ENCODE measurements around the gene CA12. TPM values are rescaled to one million over a fixed set of nuclear protein-coding genes. Genes with fewer than 3 reads are reported as not detected.

Gene CA12
- total and polyA plus RNA-seq, 4 donors, result 2.7 to 29.7 (median 7.8) TPM

- ATAC-seq (ENCODE audit: low FRiP score), result peak; percentile 38
- no peak overlapping the region for H3K4me3 ChIP-seq (ENCODE audit: low read length in 2 of 2)
- no peak for DNase-seq
- H3K27me3 ChIP-seq (ENCODE audit: control insufficient read depth in 1 of 2, insufficient read depth in 2 of 2, low read length in 1 of 2), result no peaks in the 10 kb centered on the region
- peaks cover 5 to 6% of the 10 kb centered on the region in 2 donors for H3K4me1 ChIP-seq (ENCODE audit: control insufficient read depth in 1 of 2, insufficient read depth in 2 of 2, low read length in 2 of 2)
- no peaks in the 10 kb centered on the region for H3K9me3 ChIP-seq (ENCODE audit: control insufficient read depth, low read length)
- intact Hi-C loops (cut with DNase I), result no loop called here
- peak overlapping the region; percentile 84 to 100 for H3K27ac ChIP-seq (ENCODE audit: low read depth in 1 of 2, low read length in 2 of 2)
- H3K36me3 ChIP-seq (ENCODE audit: control insufficient read depth in 1 of 2, insufficient read depth in 2 of 2, low read length in 1 of 2), result peaks cover 2% of the 10 kb centered on the region in 2 donors
Observed at GRCh38 chr15:63291507-63291906, 90.1 kb downstream of the CA12 start.

DNA sequence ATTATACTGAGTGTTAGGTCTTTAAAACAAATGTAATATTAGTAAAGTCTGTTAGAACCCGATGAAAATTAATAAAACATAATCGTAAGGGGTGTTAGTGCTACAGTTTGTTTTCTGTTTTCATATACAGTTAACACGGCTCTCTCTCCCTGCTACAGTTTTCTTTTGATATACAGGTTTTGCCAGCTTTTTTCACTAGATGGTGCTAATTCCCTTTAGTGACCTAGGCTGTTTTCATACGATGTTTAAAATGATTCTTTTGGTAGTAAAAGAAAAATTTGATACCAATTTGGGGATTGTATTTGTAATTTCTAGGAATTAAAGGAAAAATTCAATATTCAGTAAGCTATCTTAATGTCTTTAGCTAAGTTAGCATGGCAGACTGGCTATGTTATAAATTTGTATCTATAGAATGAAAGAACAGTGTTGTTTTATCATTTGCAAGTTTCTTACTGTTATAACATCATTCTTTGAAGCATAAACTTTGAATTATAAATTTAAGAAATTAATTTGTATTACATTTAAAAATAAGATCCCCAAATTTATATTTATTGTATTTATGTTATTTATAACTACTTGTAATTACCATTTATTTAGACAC lies 92.8 kb downstream of the CA12 start:
- Histone ChIP-seq H3K36me3 (ENCODE audit: control insufficient read depth in 1 of 2, insufficient read depth in 2 of 2, low read length in 1 of 2) (peaks cover 2% of the 10 kb centered on the region in 2 donors), H3K4me1 (ENCODE audit: control insufficient read depth in 1 of 2, insufficient read depth in 2 of 2, low read length in 2 of 2) (peaks cover 5 to 6% of the 10 kb centered on the region in 2 donors), H3K27ac (ENCODE audit: low read depth in 1 of 2, low read length in 2 of 2) (no peak overlapping the region), H3K27me3 (ENCODE audit: control insufficient read depth in 1 of 2, insufficient read depth in 2 of 2, low read length in 1 of 2) (no peaks in the 10 kb centered on the region), H3K9me3 (ENCODE audit: control insufficient read depth, low read length) (no peaks in the 10 kb centered on the region), H3K4me3 (ENCODE audit: low read length in 2 of 2) (no peak overlapping the region)
- DNase-seq (no peak), ATAC-seq (ENCODE audit: low FRiP score) (peak; percentile 86)
- intact Hi-C loops (cut with DNase I), result loop anchor here (2.0 to 5.0 kb wide), 2 partner anchors 114 to 308 kb away; partner anchors contain the start of gene FBXL22 (in 1 of the 2)
- 2 to 4% methylated on average over 4 of the region's 4 CpGs for WGBS, 2 donors

DNA sequence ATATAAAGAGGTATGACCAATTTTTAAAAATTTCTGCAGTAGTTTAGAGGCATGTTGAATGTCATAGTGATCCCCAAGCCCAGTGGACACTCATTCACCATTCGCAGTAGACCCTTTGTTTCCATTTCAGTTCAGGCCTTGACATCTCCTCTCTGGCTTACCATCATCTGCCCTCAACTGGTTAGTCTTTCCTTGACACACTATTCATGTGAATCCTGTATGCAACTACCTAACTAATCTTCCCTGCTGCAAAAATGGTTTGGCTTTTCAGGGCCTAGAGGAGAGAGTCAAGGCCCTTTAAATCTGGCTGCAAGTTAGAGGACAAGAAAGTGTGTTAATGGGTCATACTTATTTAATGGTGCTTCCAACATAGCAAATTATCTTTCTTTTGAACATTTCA lies 93.3 kb downstream of the CA12 start:
- ATAC-seq (ENCODE audit: low FRiP score) (no peak), DNase-seq (no peak)
- Histone ChIP-seq H3K9me3 (ENCODE audit: control insufficient read depth, low read length) (no peaks in the 10 kb centered on the region), H3K36me3 (ENCODE audit: control insufficient read depth in 1 of 2, insufficient read depth in 2 of 2, low read length in 1 of 2) (peaks cover 2% of the 10 kb centered on the region in 2 donors), H3K4me3 (ENCODE audit: low read length in 2 of 2) (no peak overlapping the region), H3K27ac (ENCODE audit: low read depth in 1 of 2, low read length in 2 of 2) (no peak overlapping the region), H3K27me3 (ENCODE audit: control insufficient read depth in 1 of 2, insufficient read depth in 2 of 2, low read length in 1 of 2) (no peaks in the 10 kb centered on the region), H3K4me1 (ENCODE audit: control insufficient read depth in 1 of 2, insufficient read depth in 2 of 2, low read length in 2 of 2) (peaks cover 5 to 6% of the 10 kb centered on the region in 2 donors)
- intact Hi-C loops (cut with DNase I), result loop anchor here (2.0 to 5.0 kb wide), 2 partner anchors 114 to 309 kb away; partner anchors contain the start of gene FBXL22 (in 1 of the 2)
- 65 to 78% methylated on average over 1 of the region's 1 CpG for WGBS, 2 donors

GRCh38 chr15:63287109-63287508 lies 94.5 kb downstream of the CA12 start:
- Histone ChIP-seq H3K27ac (ENCODE audit: low read depth in 1 of 2, low read length in 2 of 2) (no peak overlapping the region), H3K27me3 (ENCODE audit: control insufficient read depth in 1 of 2, insufficient read depth in 2 of 2, low read length in 1 of 2) (no peaks in the 10 kb centered on the region), H3K4me1 (ENCODE audit: control insufficient read depth in 1 of 2, insufficient read depth in 2 of 2, low read length in 2 of 2) (peaks cover 2 to 6% of the 10 kb centered on the region in 2 donors), H3K36me3 (ENCODE audit: control insufficient read depth in 1 of 2, insufficient read depth in 2 of 2, low read length in 1 of 2) (peaks cover 2% of the 10 kb centered on the region in 2 donors), H3K4me3 (ENCODE audit: low read length in 2 of 2) (no peak overlapping the region), H3K9me3 (ENCODE audit: control insufficient read depth, low read length) (no peaks in the 10 kb centered on the region)
- intact Hi-C loops (cut with DNase I), result loop anchor here in 1 of 2 donors (5.0 kb wide), 1 partner anchor 310 kb away; the partner anchor contains the start of gene FBXL22
- DNase-seq, result no peak
- ATAC-seq (ENCODE audit: low FRiP score), result no peak
- WGBS, 2 donors, result 82 to 93% methylated on average over 2 of the region's 2 CpGs

DNA sequence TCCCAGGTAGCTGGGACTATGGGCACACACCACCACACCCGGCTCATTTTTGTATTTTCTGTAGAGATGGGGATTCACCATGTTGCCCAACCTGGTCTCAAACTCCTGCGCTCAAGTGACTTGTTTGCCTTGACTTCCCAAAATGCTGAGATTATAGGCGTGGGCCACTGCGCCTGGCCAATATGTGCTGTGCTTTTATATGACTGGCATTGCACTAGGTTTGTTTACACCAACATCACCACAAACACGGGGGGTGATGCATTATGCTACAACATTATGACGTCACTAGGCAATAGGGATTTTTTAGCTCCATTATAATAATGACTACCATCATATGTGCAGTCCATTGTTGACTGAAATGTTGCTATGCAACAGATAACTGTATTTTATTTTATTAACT lies 97.3 kb downstream of the CA12 start:
- peaks cover 2 to 5% of the 10 kb centered on the region in 2 donors for H3K36me3 ChIP-seq (ENCODE audit: control insufficient read depth in 1 of 2, insufficient read depth in 2 of 2, low read length in 1 of 2)
- H3K27ac ChIP-seq (ENCODE audit: low read depth in 1 of 2, low read length in 2 of 2), result no peak overlapping the region
- H3K27me3 ChIP-seq (ENCODE audit: control insufficient read depth in 1 of 2, insufficient read depth in 2 of 2, low read length in 1 of 2), result no peaks in the 10 kb centered on the region
- DNase-seq (no peak), ATAC-seq (ENCODE audit: low FRiP score) (no peak)
- intact Hi-C loops (cut with DNase I), result no loop called here
- H3K4me1 ChIP-seq (ENCODE audit: control insufficient read depth in 1 of 2, insufficient read depth in 2 of 2, low read length in 2 of 2), result no peaks in the 10 kb centered on the region
- no peaks in the 10 kb centered on the region for H3K9me3 ChIP-seq (ENCODE audit: control insufficient read depth, low read length)
- WGBS, 2 donors, result 93 to 94% methylated on average over 6 of the region's 6 CpGs
- no peak overlapping the region for H3K4me3 ChIP-seq (ENCODE audit: low read length in 2 of 2)

GRCh38 chr15:63283126-63283525 lies 98.5 kb downstream of the CA12 start:
- no peaks in the 10 kb centered on the region for H3K9me3 ChIP-seq (ENCODE audit: control insufficient read depth, low read length)
- no peak overlapping the region for H3K27ac ChIP-seq (ENCODE audit: low read depth in 1 of 2, low read length in 2 of 2)
- peaks cover 2 to 3% of the 10 kb centered on the region in 2 donors for H3K36me3 ChIP-seq (ENCODE audit: control insufficient read depth in 1 of 2, insufficient read depth in 2 of 2, low read length in 1 of 2)
- ATAC-seq (ENCODE audit: low FRiP score) (no peak), DNase-seq (peak in 1 of 2 donors; percentile 79)
- 86 to 87% methylated on average over 9 of the region's 9 CpGs for WGBS, 2 donors
- no peak overlapping the region for H3K4me3 ChIP-seq (ENCODE audit: low read length in 2 of 2)
- intact Hi-C loops (cut with DNase I), result no loop called here
- no peaks in the 10 kb centered on the region for H3K27me3 ChIP-seq (ENCODE audit: control insufficient read depth in 1 of 2, insufficient read depth in 2 of 2, low read length in 1 of 2)
- H3K4me1 ChIP-seq (ENCODE audit: control insufficient read depth in 1 of 2, insufficient read depth in 2 of 2, low read length in 2 of 2), result no peaks in the 10 kb centered on the region

DNA sequence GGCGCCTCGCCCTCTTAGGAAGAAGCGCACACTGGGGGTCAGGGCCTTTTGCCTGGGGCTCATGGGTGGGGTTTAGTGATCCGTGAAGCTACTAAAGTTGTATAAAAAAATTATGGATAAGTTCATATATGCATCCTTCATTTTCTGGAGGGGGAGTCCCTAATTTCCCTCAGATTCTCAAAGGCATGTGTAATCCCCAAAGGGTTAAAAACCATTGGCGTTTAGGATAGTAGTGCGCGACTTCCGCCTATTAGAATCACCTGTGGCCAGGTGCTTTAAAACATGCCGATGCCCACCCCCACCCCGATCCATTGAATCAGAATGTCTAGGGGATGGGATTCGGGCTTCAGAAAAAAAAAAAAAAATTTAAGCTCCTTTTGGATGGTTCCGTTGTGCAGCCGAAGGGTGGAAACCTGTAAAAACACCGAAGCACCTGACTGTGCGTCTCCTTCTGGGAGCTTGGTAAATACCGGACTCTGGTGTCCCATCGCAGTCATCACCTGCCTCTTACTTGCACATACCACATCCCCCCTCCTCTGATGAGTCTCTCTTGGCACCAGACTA lies 103.7 kb downstream of the CA12 start:
- Histone ChIP-seq H3K4me1 (ENCODE audit: control insufficient read depth in 1 of 2, insufficient read depth in 2 of 2, low read length in 2 of 2) (no peaks in the 10 kb centered on the region), H3K27me3 (ENCODE audit: control insufficient read depth in 1 of 2, insufficient read depth in 2 of 2, low read length in 1 of 2) (no peaks in the 10 kb centered on the region), H3K9me3 (ENCODE audit: control insufficient read depth, low read length) (no peaks in the 10 kb centered on the region), H3K4me3 (ENCODE audit: low read length in 2 of 2) (peak overlapping the region; percentile 80 to 96), H3K27ac (ENCODE audit: low read depth in 1 of 2, low read length in 2 of 2) (peak overlapping the region; percentile 46 to 61), H3K36me3 (ENCODE audit: control insufficient read depth in 1 of 2, insufficient read depth in 2 of 2, low read length in 1 of 2) (peaks cover 0 to 3% of the 10 kb centered on the region in 2 donors)
- WGBS, 2 donors, result 6 to 7% methylated on average over 17 of the region's 17 CpGs
- ATAC-seq (ENCODE audit: low FRiP score) (peak; percentile 8), DNase-seq (no peak)
- intact Hi-C loops (cut with DNase I), result loop anchor here (1.0 to 5.0 kb wide), 2 partner anchors 89 to 91 kb away; partner anchors contain the start of gene RAB8B (in 2 of the 2)

DNA sequence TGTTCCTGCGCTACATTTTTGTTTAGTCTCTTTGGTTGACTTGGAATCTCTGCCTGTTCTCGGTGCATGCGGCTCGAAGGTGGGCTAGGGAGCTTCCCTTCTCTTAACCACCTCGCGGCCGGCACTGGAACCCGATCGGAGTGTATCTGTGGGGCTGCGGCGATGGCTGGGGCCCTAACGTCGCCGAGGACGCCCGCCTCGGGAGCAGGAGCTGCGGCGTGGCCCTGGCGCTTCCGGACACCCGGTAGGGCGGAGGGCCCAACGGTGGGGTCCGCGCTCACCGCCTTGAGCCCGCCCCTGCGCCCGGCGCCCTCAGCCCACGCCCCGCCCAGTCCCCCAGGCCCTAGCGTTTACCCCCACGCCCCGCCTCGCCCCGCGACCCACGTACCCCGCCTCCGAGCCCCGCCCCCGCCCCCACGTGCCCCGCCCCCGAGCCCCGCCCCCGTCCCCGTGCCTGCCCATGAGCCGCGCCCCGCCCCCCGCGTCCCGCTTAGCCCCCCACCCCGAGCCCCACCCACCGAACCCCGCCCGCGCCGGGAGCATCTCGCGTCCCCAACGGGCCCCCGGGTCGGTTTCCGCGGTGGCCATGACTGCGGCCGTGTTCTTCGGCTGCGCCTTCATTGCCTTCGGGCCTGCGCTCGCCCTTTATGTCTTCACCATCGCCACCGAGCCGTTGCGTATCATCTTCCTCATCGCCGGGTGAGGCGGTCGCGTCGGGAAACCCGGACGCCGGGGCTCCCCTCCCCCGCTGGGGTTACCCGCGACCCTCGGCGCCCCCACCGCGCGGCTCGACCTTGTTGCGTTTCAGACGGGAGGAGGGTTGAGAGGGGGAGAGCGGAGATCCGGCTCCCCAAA lies 104.4 kb downstream of the CA12 start, which contains the start of gene APH1B:
Gene APH1B (plus strand): TSS at position 568 of the 855 bp plus-strand sequence. CDS start 19 bp downstream, at position 587.
- Histone ChIP-seq H3K36me3 (ENCODE audit: control insufficient read depth in 1 of 2, insufficient read depth in 2 of 2, low read length in 1 of 2) (peaks cover 0 to 3% of the 10 kb centered on the region in 2 donors), H3K4me1 (ENCODE audit: control insufficient read depth in 1 of 2, insufficient read depth in 2 of 2, low read length in 2 of 2) (no peaks in the 10 kb centered on the region), H3K9me3 (ENCODE audit: control insufficient read depth, low read length) (no peaks in the 10 kb centered on the region), H3K4me3 (ENCODE audit: low read length in 2 of 2) (peak within 1 kb of the TSS; percentile 80 to 96), H3K27me3 (ENCODE audit: control insufficient read depth in 1 of 2, insufficient read depth in 2 of 2, low read length in 1 of 2) (no peaks in the 10 kb centered on the region), H3K27ac (ENCODE audit: low read depth in 1 of 2, low read length in 2 of 2) (peak within 1 kb of the TSS; percentile 46 to 61)
- peak; percentile 93 for ATAC-seq (ENCODE audit: low FRiP score)
- 1% methylated on average over 74 to 102 of the region's 102 CpGs for WGBS, 2 donors
- intact Hi-C loops (cut with DNase I), result loop anchor here (1.0 to 5.0 kb wide), 2 partner anchors 88 to 90 kb away; partner anchors contain the start of gene RAB8B (in 2 of the 2)
- DNase-seq, result peak; percentile 91 to 95
